ENCODE results near the gene PWWP2B. TPM values are rescaled to one million over a fixed set of nuclear protein-coding genes. Genes with fewer than 3 reads are reported as not detected.

PWWP2B gene
- total and polyA plus RNA-seq, 9 of the 15 experiments (the other 6 are each of a cell fraction or from before 2014, with no cell fraction given) = 0.07 to 9.2 (median 1.6) TPM; not detected in 1

GRCh38 chr10:132450825-132451505 is 54.0 kb downstream of the PWWP2B start:
- H3K4me1 ChIP-seq (replicated peaks in 1 of 2; ENCODE audit: control insufficient read depth in 2 of 2, insufficient read depth in 2 of 2, low read length in 2 of 2) = peaks cover 24 to 87% of the 10 kb centered on the region in 2 experiments
- no peaks in the 10 kb centered on the region for H3K9me1 ChIP-seq (ENCODE audit: control insufficient read depth, insufficient read depth, low read length)
- BruUV-seq (replicated peaks) = no TSS peak
- H3K36me3 ChIP-seq (ENCODE audit: control insufficient read depth, insufficient read depth, low read length) = no peaks in the 10 kb centered on the region
- TF ChIP-seq SNAPC5 (CRISPR knock-in tag; IDR thresholded peaks at IDR 0.05) (no peak), NFIX (CRISPR knock-in tag; IDR thresholded peaks at IDR 0.05; ENCODE audit: low read depth) (no peak), NR1H2 (CRISPR knock-in tag; IDR thresholded peaks at IDR 0.05) (no peak), CHAMP1 (IDR thresholded peaks at IDR 0.05) (no peak), TAF7 (tag; IDR thresholded peaks at IDR 0.05) (no peak), KDM1A (IDR thresholded peaks at IDR 0.05) (no peak), PRPF4 (IDR thresholded peaks at IDR 0.05; ENCODE audit: insufficient read depth, low read depth, low read length, poor library complexity, severe bottlenecking) (no peak), FOXJ2 (tag; IDR thresholded peaks at IDR 0.05) (no peak), TCF7 (IDR thresholded peaks at IDR 0.05; ENCODE audit: borderline replicate concordance) (no peak)
- no peak overlapping the region for H3K4me2 ChIP-seq (ENCODE audit: insufficient read depth, low read length)
- no peak overlapping the region for H3K27ac ChIP-seq (ENCODE audit: extremely low read depth, low read depth, low read length)
- no peak for ATAC-seq
- H3K27me3 ChIP-seq (ENCODE audit: control insufficient read depth in 2 of 2, insufficient read depth in 2 of 2, low read length in 2 of 2) = no peaks in the 10 kb centered on the region
- 83% methylated on average over 4 of the region's 11 CpGs for WGBS (ENCODE audit: insufficient coverage, low coverage, missing lambda C conversion rate)
- no peaks in the 10 kb centered on the region for H3K9me3 ChIP-seq (replicated peaks; ENCODE audit: control insufficient read depth, insufficient read depth, low read depth, low read length)
- no peak overlapping the region for H2AFZ ChIP-seq (ENCODE audit: low read depth, low read length)
- intact Hi-C loops (cut with micrococcal nuclease) = no loop called here
- FAIRE-seq = no peak
- POLR2A ChIA-PET = interaction anchor here (0.6 to 1.0 kb wide), 3 partner anchors 60 to 432 kb away, joined by 3 to 4 read pairs (median 4); no protein-coding TSS in a partner anchor
- DNase-seq (ENCODE audit: extremely low read depth in 1 of 4, low spot score in 3 of 4) = no peak
- H3K4me3 ChIP-seq = no peak overlapping the region
- H4K20me1 ChIP-seq (replicated peaks; ENCODE audit: control insufficient read depth, insufficient read depth, low read length) = no peaks in the 10 kb centered on the region
- no peaks in the 10 kb centered on the region for H3K79me2 ChIP-seq (ENCODE audit: control insufficient read depth, insufficient read depth, low read length)
- in situ Hi-C loops (cut with MboI) = loop anchor here (5.0 to 10.0 kb wide), 3 partner anchors 59 to 229 kb away; no protein-coding TSS in a partner anchor
- CTCF ChIA-PET (ENCODE audit: low intra/inter-chr PET ratio) = interaction anchor here (0.5 to 2.8 kb wide), 2 partner anchors 64 to 110 kb away, joined by 5 to 22 read pairs; no protein-coding TSS in a partner anchor
- no peak overlapping the region for H3K9ac ChIP-seq (ENCODE audit: insufficient read depth in 1 of 2, low read depth in 2 of 2, low read length in 2 of 2)

Data from K562 (cell line).